SJCRH30 (cell line): ENCODE measurements around the gene ST8SIA6. TPM values are rescaled to one million over a fixed set of nuclear protein-coding genes. Genes with fewer than 3 reads are reported as not detected.
"Not testable (repeated sequence)": the region's sequence is repeated elsewhere in the genome, so short reads cannot be mapped to it uniquely, and the experiment has no call there.

Source experiments
- DNase-seq, 2 experiments: peaks; one replicate each; pipeline ENCODE4 v3.0.0-alpha.2; 2015 to 2020
- H3K27ac ChIP-seq: fragments of 250-450 bp; sonication (Bioruptor Pico); 2 replicates; pipeline ENCODE4 v1.5.1; 2020; ENCODE audit warnings: mild to moderate bottlenecking, moderate library complexity
- H3K27me3 ChIP-seq: fragments of 250-450 bp; sonication (Bioruptor Pico); 2 replicates; pipeline ENCODE4 v1.5.1; 2020; ENCODE audit warnings: mild to moderate bottlenecking, moderate library complexity
- H3K36me3 ChIP-seq: fragments of 250-450 bp; sonication (Bioruptor Pico); 2 replicates; pipeline ENCODE4 v1.5.1; 2020; ENCODE audit warnings: mild to moderate bottlenecking, moderate library complexity
- H3K4me1 ChIP-seq: fragments of 250-450 bp; sonication (Bioruptor Pico); 2 replicates; pipeline ENCODE4 v1.5.1; 2020; ENCODE audit warnings: mild to moderate bottlenecking, moderate library complexity
- H3K4me3 ChIP-seq: fragments of 250-450 bp; sonication (Bioruptor Pico); 2 replicates; pipeline ENCODE4 v1.5.1; 2020; ENCODE audit warnings: mild to moderate bottlenecking, moderate library complexity
- H3K9me3 ChIP-seq: fragments of 250-450 bp; sonication (Bioruptor Pico); replicated peaks from 2 replicates; pipeline ENCODE4 v1.5.1; 2020; ENCODE audit warnings: mild to moderate bottlenecking, moderate library complexity
- total RNA-seq: library from RNA; depleted of rRNA; stranded (reverse); fragments of >200 nt; shearing (Covaris generic); gene quantifications from 2 replicates; pipeline ENCODE4 v1.2.3, GENCODE V29; 2014

The ST8SIA6 gene
- total RNA-seq, 1 experiment from 2014 or later, result not detected

GRCh38 chr10:17444388-17444714, 10.0 kb downstream of the ST8SIA6 start:
- no peaks in the 10 kb centered on the region for H3K9me3 ChIP-seq
- H3K27me3 ChIP-seq, result no peaks in the 10 kb centered on the region
- H3K27ac ChIP-seq, result no peak overlapping the region
- no peaks in the 10 kb centered on the region for H3K36me3 ChIP-seq
- no peak for DNase-seq
- H3K4me1 ChIP-seq, result no peaks in the 10 kb centered on the region
- H3K4me3 ChIP-seq, result no peak overlapping the region

GRCh38 chr10:17443707-17444387, 10.5 kb downstream of the ST8SIA6 start:
- Histone ChIP-seq H3K4me3 (no peak overlapping the region), H3K4me1 (no peaks in the 10 kb centered on the region), H3K27ac (no peak overlapping the region), H3K9me3 (no peaks in the 10 kb centered on the region), H3K27me3 (no peaks in the 10 kb centered on the region), H3K36me3 (no peaks in the 10 kb centered on the region)
- DNase-seq, result no peak

- Histone ChIP-seq H3K4me1 (no peaks in the 10 kb centered on the region), H3K4me3 (no peak overlapping the region), H3K27me3 (no peaks in the 10 kb centered on the region), H3K27ac (no peak overlapping the region), H3K9me3 (no peaks in the 10 kb centered on the region), H3K36me3 (no peaks in the 10 kb centered on the region)
- no peak for DNase-seq
Measured at GRCh38 chr10:17438583-17438982, 15.8 kb downstream of the ST8SIA6 start.

- H3K36me3 ChIP-seq, H3K4me3 ChIP-seq, H3K27me3 ChIP-seq, H3K9me3 ChIP-seq, H3K27ac ChIP-seq, DNase-seq, H3K4me1 ChIP-seq: not testable (repeated sequence)
Measured at GRCh38 chr10:17436578-17436977, 17.8 kb downstream of the ST8SIA6 start.

DNA sequence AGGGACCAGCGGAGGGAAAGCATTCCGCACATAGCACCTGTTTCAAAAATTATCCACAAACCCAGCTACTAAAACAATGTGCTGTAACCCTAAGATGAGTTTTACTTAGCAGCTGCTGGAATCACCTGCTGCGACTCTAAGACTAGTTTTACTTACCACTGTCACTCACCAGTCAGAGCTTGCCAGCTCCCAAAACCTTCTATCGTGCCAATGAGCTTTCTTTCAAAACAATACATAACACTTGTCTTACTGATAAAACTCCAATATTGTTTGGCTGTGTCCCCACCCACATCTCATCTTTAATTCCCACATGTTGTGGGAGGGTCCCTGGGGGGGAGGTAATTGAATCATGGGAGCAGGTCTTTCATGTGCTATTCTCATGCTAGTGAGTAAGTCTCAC, 18.4 kb downstream of the ST8SIA6 start:
- no peak overlapping the region for H3K27ac ChIP-seq
- H3K27me3 ChIP-seq, result no peaks in the 10 kb centered on the region
- no peaks in the 10 kb centered on the region for H3K4me1 ChIP-seq
- H3K4me3 ChIP-seq, result no peak overlapping the region
- H3K9me3 ChIP-seq, result no peaks in the 10 kb centered on the region
- H3K36me3 ChIP-seq, result no peaks in the 10 kb centered on the region
- no peak for DNase-seq

DNA sequence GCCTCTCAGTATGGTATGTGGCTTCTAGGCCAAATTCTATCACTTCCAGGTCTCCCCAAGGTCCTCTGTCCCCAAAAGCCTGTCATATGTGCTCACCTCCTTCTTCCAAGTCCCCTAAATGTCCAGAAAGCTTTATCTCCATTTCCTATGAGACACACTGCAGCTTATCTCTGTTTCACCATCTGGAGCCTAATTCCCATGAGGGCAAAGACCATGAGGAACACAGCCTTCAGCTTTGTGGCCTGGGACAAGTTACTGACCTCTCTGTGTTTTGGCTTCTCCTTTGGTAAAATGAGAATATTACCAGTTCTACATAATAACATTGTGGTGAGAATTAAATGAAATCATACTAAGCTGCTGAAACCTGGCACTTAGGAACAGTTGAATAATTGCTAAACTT, 19.2 kb downstream of the ST8SIA6 start:
- no peak for DNase-seq
- no peaks in the 10 kb centered on the region for H3K4me1 ChIP-seq
- no peaks in the 10 kb centered on the region for H3K27me3 ChIP-seq
- no peaks in the 10 kb centered on the region for H3K9me3 ChIP-seq
- no peak overlapping the region for H3K4me3 ChIP-seq
- no peaks in the 10 kb centered on the region for H3K36me3 ChIP-seq
- H3K27ac ChIP-seq, result no peak overlapping the region

- Histone ChIP-seq H3K36me3 (no peaks in the 10 kb centered on the region), H3K4me1 (no peaks in the 10 kb centered on the region), H3K27me3 (no peaks in the 10 kb centered on the region), H3K4me3 (no peak overlapping the region), H3K9me3 (no peaks in the 10 kb centered on the region), H3K27ac (no peak overlapping the region)
- DNase-seq, result no peak
Measured at GRCh38 chr10:17432723-17433122, 21.7 kb downstream of the ST8SIA6 start.

- Histone ChIP-seq H3K4me1 (no peaks in the 10 kb centered on the region), H3K36me3 (no peaks in the 10 kb centered on the region), H3K4me3 (no peak overlapping the region), H3K27ac (no peak overlapping the region), H3K9me3 (no peaks in the 10 kb centered on the region), H3K27me3 (no peaks in the 10 kb centered on the region)
- no peak for DNase-seq
Measured at GRCh38 chr10:17431871-17432311, 22.5 kb downstream of the ST8SIA6 start.

DNA sequence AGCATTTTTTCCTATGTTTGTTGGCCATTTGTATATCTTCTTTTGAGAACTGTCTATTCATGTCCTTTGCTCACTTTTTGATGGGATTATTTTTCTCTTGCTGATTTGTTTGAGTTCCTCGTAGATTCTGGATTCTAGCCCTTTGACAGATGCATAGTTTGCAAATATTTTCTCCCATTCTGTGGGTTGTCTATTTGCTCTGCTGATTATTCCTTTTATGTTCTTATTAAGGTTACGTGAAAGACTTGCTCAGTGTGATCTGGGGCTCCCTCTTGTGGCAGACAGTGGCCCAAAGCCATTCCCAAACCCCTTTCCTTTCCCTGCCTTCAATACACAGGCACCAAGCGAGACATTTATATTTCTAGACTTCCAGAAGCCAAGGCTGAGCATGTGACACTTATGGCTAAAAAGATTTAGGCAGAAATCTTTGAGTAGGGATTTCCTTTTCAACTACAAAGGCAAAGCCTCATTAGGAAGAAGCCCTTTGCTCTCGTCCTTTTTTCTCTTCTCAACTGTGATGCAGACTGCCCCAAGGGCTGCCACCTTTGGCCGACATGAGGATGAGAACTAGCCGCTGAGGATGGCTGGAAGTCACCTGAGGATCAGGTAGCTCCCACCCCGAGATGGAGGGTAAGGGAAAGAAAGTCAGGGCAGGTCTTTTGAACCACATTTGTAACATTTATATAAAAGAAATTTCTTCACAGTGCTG, 23.6 kb downstream of the ST8SIA6 start:
- no peaks in the 10 kb centered on the region for H3K4me1 ChIP-seq
- DNase-seq, result peak; percentile 40 to 78

GRCh38 chr10:17429490-17429889, 24.9 kb downstream of the ST8SIA6 start:
- H3K27me3 ChIP-seq, result no peaks in the 10 kb centered on the region
- no peaks in the 10 kb centered on the region for H3K4me1 ChIP-seq
- no peak overlapping the region for H3K27ac ChIP-seq
- DNase-seq, result no peak
- H3K36me3 ChIP-seq, result no peaks in the 10 kb centered on the region
- H3K4me3 ChIP-seq, result no peak overlapping the region
- H3K9me3 ChIP-seq, result no peaks in the 10 kb centered on the region

More for the DNA sequence above, 23.6 kb downstream of the ST8SIA6 start:
- Histone ChIP-seq H3K9me3 (no peaks in the 10 kb centered on the region), H3K27ac (no peak overlapping the region), H3K4me3 (no peak overlapping the region), H3K27me3 (no peaks in the 10 kb centered on the region), H3K36me3 (no peaks in the 10 kb centered on the region)

GRCh38 chr10:17428351-17429097, 25.9 kb downstream of the ST8SIA6 start:
- DNase-seq, result no peak
- Histone ChIP-seq H3K27me3 (no peaks in the 10 kb centered on the region), H3K4me1 (no peaks in the 10 kb centered on the region), H3K9me3 (no peaks in the 10 kb centered on the region), H3K36me3 (no peaks in the 10 kb centered on the region), H3K27ac (no peak overlapping the region), H3K4me3 (no peak overlapping the region)

DNA sequence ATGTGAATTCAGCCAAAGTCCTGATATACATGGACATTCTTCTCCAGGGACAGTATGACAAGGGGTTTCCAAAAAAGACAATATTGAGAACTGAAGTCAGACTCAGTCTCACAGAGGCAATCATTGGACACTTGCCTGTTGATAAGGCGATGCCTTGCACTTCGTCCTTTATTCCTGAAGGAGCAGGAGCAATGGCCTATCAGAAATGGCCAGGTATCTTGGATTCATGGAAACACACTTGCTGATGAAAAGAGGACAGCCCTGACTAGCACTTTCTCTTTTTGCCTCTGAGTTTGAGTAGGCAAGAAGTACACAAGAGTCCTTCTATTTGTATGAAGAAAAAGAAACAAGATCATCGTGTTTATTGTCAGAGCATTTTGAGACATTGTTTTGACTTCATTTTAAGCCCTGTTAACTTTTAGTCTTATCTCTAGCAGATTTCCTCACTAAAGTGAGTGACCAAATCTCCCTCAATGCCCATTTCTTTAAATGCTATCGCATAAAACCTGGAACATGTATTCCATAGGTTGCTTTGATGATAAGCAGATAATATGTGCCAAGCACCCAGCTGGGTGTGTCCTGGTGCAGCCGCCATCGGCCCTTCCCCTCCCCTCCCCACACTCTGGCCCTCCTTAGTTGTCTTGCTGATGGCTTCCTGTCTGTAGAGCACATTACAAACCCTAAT, 26.6 kb downstream of the ST8SIA6 start:
- Histone ChIP-seq H3K4me3 (no peak overlapping the region), H3K9me3 (no peaks in the 10 kb centered on the region), H3K36me3 (no peaks in the 10 kb centered on the region), H3K27me3 (no peaks in the 10 kb centered on the region), H3K4me1 (no peaks in the 10 kb centered on the region), H3K27ac (no peak overlapping the region)
- DNase-seq, result no peak

- Histone ChIP-seq H3K4me1 (no peaks in the 10 kb centered on the region), H3K4me3 (no peak overlapping the region), H3K9me3 (no peaks in the 10 kb centered on the region), H3K36me3 (no peaks in the 10 kb centered on the region), H3K27ac (no peak overlapping the region), H3K27me3 (no peaks in the 10 kb centered on the region)
- DNase-seq, result no peak
Measured at GRCh38 chr10:17427201-17427600, 27.2 kb downstream of the ST8SIA6 start.

DNA sequence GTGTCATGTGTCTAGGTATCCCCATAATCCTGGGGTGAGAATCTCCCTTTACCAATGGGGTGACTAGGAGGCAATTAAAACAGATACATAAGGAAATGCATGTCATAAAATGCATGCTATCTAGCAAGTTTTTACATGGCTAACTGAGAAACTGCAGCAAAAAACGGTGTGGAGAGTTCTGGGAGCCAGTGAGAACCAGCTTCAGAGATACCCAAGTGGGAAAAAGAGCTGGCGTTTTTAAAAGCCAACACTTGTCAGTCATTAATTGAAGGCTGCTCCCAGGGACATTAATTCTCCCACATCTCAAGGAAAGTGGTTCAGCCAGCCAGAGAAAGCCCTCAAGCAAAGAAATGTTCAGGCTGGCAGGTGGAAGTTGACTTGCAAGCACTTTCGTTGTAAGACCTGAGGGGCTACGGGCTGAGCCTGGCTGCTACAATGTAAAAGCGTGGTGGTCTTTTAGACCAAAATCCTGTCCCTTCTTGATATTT, 28.1 kb downstream of the ST8SIA6 start:
- H3K27ac ChIP-seq, result no peak overlapping the region
- no peaks in the 10 kb centered on the region for H3K9me3 ChIP-seq
- H3K4me3 ChIP-seq, result no peak overlapping the region
- H3K36me3 ChIP-seq, result no peaks in the 10 kb centered on the region
- H3K4me1 ChIP-seq, result no peaks in the 10 kb centered on the region
- no peaks in the 10 kb centered on the region for H3K27me3 ChIP-seq
- DNase-seq, result no peak
